ENCODE results near the gene TSEN15. TPM values are rescaled to one million over a fixed set of nuclear protein-coding genes. Genes with fewer than 3 reads are reported as not detected.

Gene TSEN15
- polyA plus RNA-seq, 2 of the 4 experiments (the other 2 are of a cell fraction) = 36.7 to 79.9 TPM

DNA sequence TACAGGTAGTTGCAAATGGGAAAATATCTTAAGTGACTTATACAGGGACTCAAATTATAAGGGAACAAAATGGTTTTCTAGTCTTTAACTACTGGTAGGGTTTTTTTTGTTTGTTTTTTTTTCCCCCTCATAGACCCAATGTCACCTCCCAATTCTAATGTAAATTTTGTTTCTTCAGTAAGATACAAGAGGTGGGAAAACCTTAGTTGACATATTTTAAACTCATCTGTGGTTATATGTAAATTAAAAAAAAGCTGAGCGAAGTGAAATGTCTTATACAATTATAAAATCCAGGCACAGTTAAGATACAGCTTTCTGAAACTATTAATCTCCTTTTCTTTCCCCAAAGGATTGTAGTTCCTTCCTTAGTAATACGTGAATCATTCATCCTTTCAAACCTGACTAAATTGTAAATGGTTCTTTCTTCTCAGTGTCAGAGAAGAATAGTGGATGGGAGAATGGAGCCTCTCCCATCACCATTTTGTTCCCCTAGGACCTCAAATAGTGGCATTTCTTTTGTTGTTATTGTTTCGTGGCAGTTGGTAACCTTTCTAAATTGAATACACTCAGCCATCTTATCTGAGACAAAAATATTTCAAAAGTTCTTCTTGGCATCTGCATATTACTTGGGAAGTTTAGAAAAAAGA lies 11.2 kb downstream of the TSEN15 start:
- ChIA-PET POLR2A (no interaction called here), CTCF (no interaction called here)
- Histone ChIP-seq H3K27ac (no peak overlapping the region), H3K4me3 (no peak overlapping the region), H3K9me3 (no peaks in the 10 kb centered on the region), H3K4me1 (peaks cover 13% of the 10 kb centered on the region), H3K4me2 (no peak overlapping the region)
- DNase-seq (ENCODE audit: low read depth in 1 of 2, low spot score in 1 of 2) (no peak), FAIRE-seq (no peak), ATAC-seq (no peak)
- no peak for TF ChIP-seq CBX2 (IDR thresholded peaks at IDR 0.05; ENCODE audit: borderline replicate concordance, low read depth)
- no peak for TF ChIP-seq KDM5A (IDR thresholded peaks at IDR 0.05)
- TF ChIP-seq BHLHE40 (IDR thresholded peaks at IDR 0.05; ENCODE audit: low read depth, low read length) = no peak
- TF ChIP-seq MYC (IDR thresholded peaks at IDR 0.05; ENCODE audit: borderline replicate concordance, low read length) = no peak
- TF ChIP-seq NFE2L2 (conservative IDR thresholded peaks at IDR 0.05; ENCODE audit: low read length) = no peak
- WGBS (ENCODE audit: missing lambda C conversion rate) = 85% methylated on average over 3 of the region's 3 CpGs

DNA sequence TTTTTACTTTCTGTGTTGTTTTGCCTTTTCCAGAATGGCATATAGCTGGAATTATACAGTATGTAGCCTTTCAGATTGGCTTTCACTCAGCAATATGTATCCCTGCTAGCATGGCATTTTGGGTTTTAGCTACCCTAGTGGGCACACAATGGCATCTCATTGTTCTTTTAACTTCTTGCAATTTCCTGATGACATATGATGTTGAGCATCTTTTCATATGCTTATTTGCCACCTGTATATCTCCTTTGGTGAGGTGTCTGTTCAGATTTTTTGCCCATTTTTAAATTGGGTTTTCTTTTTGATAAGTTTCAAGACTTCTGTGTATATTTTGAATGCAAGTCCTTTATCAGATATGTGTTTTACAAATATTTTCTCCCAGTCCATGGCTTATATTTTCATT lies 14.0 kb downstream of the TSEN15 start:
- Histone ChIP-seq H3K4me2 (no peak overlapping the region), H3K4me1 (peaks cover 11% of the 10 kb centered on the region), H3K4me3 (no peak overlapping the region), H3K9me3 (no peaks in the 10 kb centered on the region), H3K27ac (no peak overlapping the region)
- no peak for FAIRE-seq
- POLR2A ChIA-PET = interaction anchor here (1.3 kb wide), 1 partner anchor 14 kb away, joined by 3 read pairs; no protein-coding TSS in a partner anchor
- TF ChIP-seq PHF8 (IDR thresholded peaks at IDR 0.05; ENCODE audit: borderline replicate concordance, low read depth) = no peak
- no peak for TF ChIP-seq FOSB (CRISPR knock-in tag; IDR thresholded peaks at IDR 0.05)
- no peak for TF ChIP-seq GATA3 (IDR thresholded peaks at IDR 0.05; ENCODE audit: borderline replicate concordance)
- TF ChIP-seq EP300 (IDR thresholded peaks at IDR 0.05) = no peak
- TF ChIP-seq BHLHE40 (IDR thresholded peaks at IDR 0.05; ENCODE audit: low read depth, low read length) = no peak
- no peak for TF ChIP-seq TP53 (CRISPR knock-in tag; IDR thresholded peaks at IDR 0.05)
- TF ChIP-seq JUNB (IDR thresholded peaks at IDR 0.05) = no peak
- TF ChIP-seq HOXB13 (CRISPR knock-in tag; IDR thresholded peaks at IDR 0.05; ENCODE audit: low read depth) = no peak
- TF ChIP-seq ZC3H11A (IDR thresholded peaks at IDR 0.05) = no peak
- TF ChIP-seq KDM1A (IDR thresholded peaks at IDR 0.05; ENCODE audit: low read depth) = no peak
- no peak for TF ChIP-seq FOXS1 (CRISPR knock-in tag; IDR thresholded peaks at IDR 0.05)
- TF ChIP-seq, protein P1, sequence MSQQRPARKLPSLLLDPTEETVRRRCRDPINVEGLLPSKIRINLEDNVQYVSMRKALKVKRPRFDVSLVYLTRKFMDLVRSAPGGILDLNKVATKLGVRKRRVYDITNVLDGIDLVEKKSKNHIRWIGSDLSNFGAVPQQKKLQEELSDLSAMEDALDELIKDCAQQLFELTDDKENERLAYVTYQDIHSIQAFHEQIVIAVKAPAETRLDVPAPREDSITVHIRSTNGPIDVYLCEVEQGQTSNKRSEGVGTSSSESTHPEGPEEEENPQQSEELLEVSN (IDR thresholded peaks at IDR 0.05; ENCODE audit: borderline replicate concordance, low read depth) = no peak
- no peak for TF ChIP-seq RAD21 (conservative IDR thresholded peaks at IDR 0.05 in 1 of 2, IDR thresholded peaks at IDR 0.05 in 1 of 2)
- TF ChIP-seq NPAS2 (CRISPR knock-in tag; IDR thresholded peaks at IDR 0.05; ENCODE audit: borderline replicate concordance) = no peak
- CTCF ChIA-PET = interaction anchor here (0.7 kb wide), 1 partner anchor 598 kb away, joined by 3 read pairs; no protein-coding TSS in a partner anchor
- ATAC-seq = no peak
- DNase-seq (ENCODE audit: low read depth in 1 of 2, low spot score in 1 of 2) = no peak

GRCh38 chr1:184068354-184068753 lies 16.8 kb downstream of the TSEN15 start:
- TF ChIP-seq EP300 (IDR thresholded peaks at IDR 0.05) = no peak
- TF ChIP-seq, protein P2, sequence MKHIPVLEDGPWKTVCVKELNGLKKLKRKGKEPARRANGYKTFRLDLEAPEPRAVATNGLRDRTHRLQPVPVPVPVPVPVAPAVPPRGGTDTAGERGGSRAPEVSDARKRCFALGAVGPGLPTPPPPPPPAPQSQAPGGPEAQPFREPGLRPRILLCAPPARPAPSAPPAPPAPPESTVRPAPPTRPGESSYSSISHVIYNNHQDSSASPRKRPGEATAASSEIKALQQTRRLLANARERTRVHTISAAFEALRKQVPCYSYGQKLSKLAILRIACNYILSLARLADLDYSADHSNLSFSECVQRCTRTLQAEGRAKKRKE (CRISPR knock-in tag; IDR thresholded peaks at IDR 0.05; ENCODE audit: low read depth) = no peak
- TF ChIP-seq, protein P3, sequence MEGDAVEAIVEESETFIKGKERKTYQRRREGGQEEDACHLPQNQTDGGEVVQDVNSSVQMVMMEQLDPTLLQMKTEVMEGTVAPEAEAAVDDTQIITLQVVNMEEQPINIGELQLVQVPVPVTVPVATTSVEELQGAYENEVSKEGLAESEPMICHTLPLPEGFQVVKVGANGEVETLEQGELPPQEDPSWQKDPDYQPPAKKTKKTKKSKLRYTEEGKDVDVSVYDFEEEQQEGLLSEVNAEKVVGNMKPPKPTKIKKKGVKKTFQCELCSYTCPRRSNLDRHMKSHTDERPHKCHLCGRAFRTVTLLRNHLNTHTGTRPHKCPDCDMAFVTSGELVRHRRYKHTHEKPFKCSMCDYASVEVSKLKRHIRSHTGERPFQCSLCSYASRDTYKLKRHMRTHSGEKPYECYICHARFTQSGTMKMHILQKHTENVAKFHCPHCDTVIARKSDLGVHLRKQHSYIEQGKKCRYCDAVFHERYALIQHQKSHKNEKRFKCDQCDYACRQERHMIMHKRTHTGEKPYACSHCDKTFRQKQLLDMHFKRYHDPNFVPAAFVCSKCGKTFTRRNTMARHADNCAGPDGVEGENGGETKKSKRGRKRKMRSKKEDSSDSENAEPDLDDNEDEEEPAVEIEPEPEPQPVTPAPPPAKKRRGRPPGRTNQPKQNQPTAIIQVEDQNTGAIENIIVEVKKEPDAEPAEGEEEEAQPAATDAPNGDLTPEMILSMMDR (IDR thresholded peaks at IDR 0.05) = no peak
- TF ChIP-seq TFCP2L1 (CRISPR knock-in tag; IDR thresholded peaks at IDR 0.05) = no peak
- TF ChIP-seq HOXB5 (CRISPR knock-in tag; IDR thresholded peaks at IDR 0.05) = no peak
- no peak for TF ChIP-seq HEYL (CRISPR knock-in tag; IDR thresholded peaks at IDR 0.05)
- no peak for TF ChIP-seq EHF (CRISPR knock-in tag; IDR thresholded peaks at IDR 0.05)
- TF ChIP-seq POLR2AphosphoS2 (conservative IDR thresholded peaks at IDR 0.05; ENCODE audit: low read length) = no peak
- TF ChIP-seq ZSCAN20 (CRISPR knock-in tag; IDR thresholded peaks at IDR 0.05) = no peak
- TF ChIP-seq SREBF2 (IDR thresholded peaks at IDR 0.05) = no peak
- no peak for TF ChIP-seq TP53 (CRISPR knock-in tag; IDR thresholded peaks at IDR 0.05)
- TF ChIP-seq KDM5A (IDR thresholded peaks at IDR 0.05) = no peak
- no peak for TF ChIP-seq JUN (IDR thresholded peaks at IDR 0.05)
- TF ChIP-seq RARB (CRISPR knock-in tag; IDR thresholded peaks at IDR 0.05) = no peak
- no peak for TF ChIP-seq RFX5 (IDR thresholded peaks at IDR 0.05)
- no peak for TF ChIP-seq NR3C1 (IDR thresholded peaks at IDR 0.05)
- TF ChIP-seq RNF2 (IDR thresholded peaks at IDR 0.05; ENCODE audit: borderline replicate concordance, low read depth) = no peak
- TF ChIP-seq ZC3H11A (IDR thresholded peaks at IDR 0.05) = no peak
- TF ChIP-seq PHF8 (IDR thresholded peaks at IDR 0.05; ENCODE audit: borderline replicate concordance, low read depth) = no peak
- FAIRE-seq (no peak), ATAC-seq (no peak), DNase-seq (ENCODE audit: low read depth in 1 of 2, low spot score in 1 of 2) (no peak)
- no peaks in the 10 kb centered on the region for H3K4me1 ChIP-seq
- ChIA-PET POLR2A (no interaction called here), CTCF (interaction anchor here (1.4 kb wide), 1 partner anchor 595 kb away, joined by 7 read pairs; no protein-coding TSS in a partner anchor)
- no peak overlapping the region for H3K4me3 ChIP-seq
- H3K27ac ChIP-seq = no peak overlapping the region
- no peak overlapping the region for H3K4me2 ChIP-seq
- no peaks in the 10 kb centered on the region for H3K9me3 ChIP-seq
